D721Med (cell line): ENCODE data around the gene ARIH2.

ENCODE experiments used
- DNase-seq: peaks from one replicate; pipeline ENCODE4 v3.0.0; 2011; ENCODE audit warnings: low spot score; ENCODE audit not compliant: insufficient read length
- FAIRE-seq: peaks from 2 replicates; lab custom pipeline; 2011; peaks lifted over from hg19 to GRCh38; lab: Jason Lieb, UNC
- TF ChIP-seq, protein P1 (sequence below): IDR thresholded peaks from 2 replicates; pipeline ENCODE4 v1.5.1; 2012; ENCODE audit warnings: mild to moderate bottlenecking, control low read depth; ENCODE audit not compliant: insufficient read depth; ENCODE audit errors: missing control alignments

Gene ARIH2

DNA sequence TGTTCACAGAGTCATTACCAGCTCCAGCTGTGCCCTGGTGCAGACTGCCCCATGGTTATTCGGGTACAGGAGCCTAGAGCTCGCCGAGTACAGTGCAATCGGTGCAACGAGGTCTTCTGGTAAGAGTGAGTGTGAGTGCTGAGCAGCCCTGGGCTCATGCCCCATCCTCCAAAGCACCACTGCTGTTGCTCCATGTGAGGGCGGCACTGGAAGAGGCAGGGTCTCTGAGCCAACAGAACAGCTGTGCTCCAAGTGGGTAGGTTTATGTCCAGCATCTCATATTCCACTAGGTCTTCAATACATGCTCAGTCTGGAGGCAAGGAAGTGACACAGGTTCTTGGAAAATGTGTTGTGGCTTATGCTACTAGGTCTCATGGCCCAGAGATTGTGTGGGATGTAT is 51.9 kb downstream of the ARIH2 start:
- TF ChIP-seq, protein P1, sequence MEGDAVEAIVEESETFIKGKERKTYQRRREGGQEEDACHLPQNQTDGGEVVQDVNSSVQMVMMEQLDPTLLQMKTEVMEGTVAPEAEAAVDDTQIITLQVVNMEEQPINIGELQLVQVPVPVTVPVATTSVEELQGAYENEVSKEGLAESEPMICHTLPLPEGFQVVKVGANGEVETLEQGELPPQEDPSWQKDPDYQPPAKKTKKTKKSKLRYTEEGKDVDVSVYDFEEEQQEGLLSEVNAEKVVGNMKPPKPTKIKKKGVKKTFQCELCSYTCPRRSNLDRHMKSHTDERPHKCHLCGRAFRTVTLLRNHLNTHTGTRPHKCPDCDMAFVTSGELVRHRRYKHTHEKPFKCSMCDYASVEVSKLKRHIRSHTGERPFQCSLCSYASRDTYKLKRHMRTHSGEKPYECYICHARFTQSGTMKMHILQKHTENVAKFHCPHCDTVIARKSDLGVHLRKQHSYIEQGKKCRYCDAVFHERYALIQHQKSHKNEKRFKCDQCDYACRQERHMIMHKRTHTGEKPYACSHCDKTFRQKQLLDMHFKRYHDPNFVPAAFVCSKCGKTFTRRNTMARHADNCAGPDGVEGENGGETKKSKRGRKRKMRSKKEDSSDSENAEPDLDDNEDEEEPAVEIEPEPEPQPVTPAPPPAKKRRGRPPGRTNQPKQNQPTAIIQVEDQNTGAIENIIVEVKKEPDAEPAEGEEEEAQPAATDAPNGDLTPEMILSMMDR: no peak
- FAIRE-seq: no peak

GRCh38 chr3:48974076-48974864 is 55.6 kb downstream of the ARIH2 start:
- FAIRE-seq: peak; percentile 96
- DNase-seq: no peak
- TF ChIP-seq, protein P1: no peak

More for the DNA sequence above, 51.9 kb downstream of the ARIH2 start:
- no peak for DNase-seq

DNA sequence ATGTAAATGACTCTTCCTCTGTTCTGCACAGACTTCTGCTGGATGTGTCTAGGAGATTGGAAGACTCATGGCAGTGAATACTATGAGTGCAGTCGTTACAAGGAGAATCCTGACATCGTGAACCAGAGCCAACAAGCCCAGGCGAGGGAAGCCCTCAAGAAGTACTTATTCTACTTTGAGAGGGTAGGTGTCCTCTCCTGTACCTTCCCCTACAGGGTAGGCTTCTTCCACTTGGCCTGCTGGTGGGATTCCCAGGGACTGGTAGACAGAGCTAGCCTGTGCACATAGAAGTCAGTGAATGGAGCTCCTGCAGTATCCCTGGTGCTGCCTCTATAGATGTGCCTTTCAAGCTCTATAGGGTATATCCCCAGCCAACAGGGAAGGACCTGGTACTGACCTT is 60.8 kb downstream of the ARIH2 start:
- no peak for FAIRE-seq
- no peak for DNase-seq
- TF ChIP-seq, protein P1: no peak

- no peak for FAIRE-seq
- TF ChIP-seq, protein P1: no peak
- DNase-seq: no peak
Measured at GRCh38 chr3:48980295-48980694, 61.7 kb downstream of the ARIH2 start.

DNA sequence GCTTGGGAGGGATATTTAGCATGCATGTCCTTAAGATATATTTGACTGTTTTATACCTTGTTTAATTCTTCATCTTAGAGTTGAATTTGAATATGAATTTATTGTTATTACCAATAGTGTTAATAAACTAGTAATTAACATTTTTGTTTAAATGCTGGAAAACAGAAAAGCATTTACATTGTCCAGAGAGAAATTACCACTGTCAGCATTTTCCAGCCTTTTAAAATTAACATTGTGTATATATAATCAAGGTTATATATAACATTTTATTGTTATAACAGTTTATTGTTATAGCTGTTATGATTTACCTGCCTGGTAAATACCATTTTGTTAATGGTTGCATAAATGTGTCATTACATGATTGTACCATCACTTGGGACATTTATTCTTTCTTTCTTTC is 63.4 kb downstream of the ARIH2 start:
- TF ChIP-seq, protein P1: no peak
- no peak for FAIRE-seq
- DNase-seq: no peak

GRCh38 chr3:48982686-48983085 is 64.0 kb downstream of the ARIH2 start:
- DNase-seq (no peak), FAIRE-seq (no peak)
- TF ChIP-seq, protein P1: no peak

GRCh38 chr3:48983096-48983495 is 64.5 kb downstream of the ARIH2 start:
- FAIRE-seq: no peak
- DNase-seq: no peak

More at GRCh38 chr3:48983096-48983495, 64.5 kb downstream of the ARIH2 start:
- TF ChIP-seq, protein P1: no peak
